Ishikawa (cell line): ENCODE results near the gene GFM1.

Experiments
- CEBPB ChIP-seq: IDR thresholded peaks from 2 replicates; pipeline ENCODE4 v1.6.1; 2012
- CREB1 ChIP-seq: IDR thresholded peaks from 2 replicates; pipeline ENCODE4 v1.6.1; 2012; ENCODE audit warnings: low read depth
- EGR1 ChIP-seq: IDR thresholded peaks from 2 replicates; pipeline ENCODE4 v1.6.1; 2012
- EP300 ChIP-seq: IDR thresholded peaks from 2 replicates; pipeline ENCODE4 v1.6.1; 2012; ENCODE audit warnings: borderline replicate concordance
- FOXM1 ChIP-seq: IDR thresholded peaks from 2 replicates; pipeline ENCODE4 v1.6.1; 2012; ENCODE audit warnings: low read depth, borderline replicate concordance
- MAX ChIP-seq: IDR thresholded peaks from 2 replicates; pipeline ENCODE4 v1.6.1; 2012
- NFIC ChIP-seq: IDR thresholded peaks from 2 replicates; pipeline ENCODE4 v1.6.1; 2012
- RAD21 ChIP-seq: IDR thresholded peaks from 2 replicates; pipeline ENCODE4 v1.6.1; 2012; ENCODE audit warnings: low read depth
- REST ChIP-seq: IDR thresholded peaks from 2 replicates; pipeline ENCODE4 v1.6.1; 2012; ENCODE audit warnings: low read depth, mild to moderate bottlenecking
- TAF1 ChIP-seq: IDR thresholded peaks from 2 replicates; pipeline ENCODE4 v1.6.1; 2012; ENCODE audit warnings: low read depth, mild to moderate bottlenecking
- TCF12 ChIP-seq: IDR thresholded peaks from 2 replicates; pipeline ENCODE4 v1.6.1; 2012; ENCODE audit warnings: low read depth
- TEAD4 ChIP-seq: IDR thresholded peaks from 2 replicates; pipeline ENCODE4 v1.6.1; 2012
- USF1 ChIP-seq: IDR thresholded peaks from 2 replicates; pipeline ENCODE4 v1.6.1; 2012
- YY1 ChIP-seq: IDR thresholded peaks from 2 replicates; pipeline ENCODE4 v1.6.1; 2012; ENCODE audit warnings: low read depth
- ZBTB7A ChIP-seq: IDR thresholded peaks from 2 replicates; pipeline ENCODE4 v1.6.1; 2012; ENCODE audit warnings: low read depth

GFM1 gene

GRCh38 chr3:158710601-158711000 lies 66.3 kb downstream of the GFM1 start:
- TF ChIP-seq CREB1 (no peak), FOXM1 (no peak), TCF12 (no peak), EP300 (no peak), USF1 (no peak), ZBTB7A (no peak), RAD21 (no peak), YY1 (no peak), NFIC (no peak), TEAD4 (no peak), MAX (no peak), TAF1 (no peak), CEBPB (no peak)

- no peak for TF ChIP-seq NFIC
Measured at GRCh38 chr3:158711886-158712285, 67.6 kb downstream of the GFM1 start.

- TF ChIP-seq RAD21 (no peak), FOXM1 (no peak), NFIC (no peak), EGR1 (no peak), TEAD4 (no peak), MAX (no peak), CREB1 (no peak)
Measured at GRCh38 chr3:158712443-158712842, 68.1 kb downstream of the GFM1 start.

GRCh38 chr3:158713094-158713499 lies 68.8 kb downstream of the GFM1 start:
- TF ChIP-seq ZBTB7A: no peak
- TF ChIP-seq RAD21: no peak
- no peak for TF ChIP-seq FOXM1
- TF ChIP-seq TCF12: no peak
- no peak for TF ChIP-seq TAF1
- TF ChIP-seq USF1: no peak

GRCh38 chr3:158717576-158717975 lies 73.2 kb downstream of the GFM1 start:
- TF ChIP-seq FOXM1 (no peak), TCF12 (no peak), EGR1 (no peak), ZBTB7A (no peak), NFIC (no peak), USF1 (no peak), CEBPB (no peak), RAD21 (no peak), MAX (no peak), CREB1 (no peak), TAF1 (no peak), REST (no peak), YY1 (no peak), TEAD4 (no peak), EP300 (no peak)

GRCh38 chr3:158718490-158719170 lies 74.3 kb downstream of the GFM1 start:
- no peak for TF ChIP-seq MAX
- TF ChIP-seq TEAD4: no peak
- no peak for TF ChIP-seq USF1
- TF ChIP-seq CEBPB: no peak
- no peak for TF ChIP-seq FOXM1
- no peak for TF ChIP-seq REST
- no peak for TF ChIP-seq EGR1
- TF ChIP-seq EP300: no peak
- TF ChIP-seq TCF12: no peak
- no peak for TF ChIP-seq TAF1
- no peak for TF ChIP-seq ZBTB7A
- TF ChIP-seq YY1: no peak
- no peak for TF ChIP-seq NFIC
- TF ChIP-seq CREB1: no peak
- TF ChIP-seq RAD21: no peak
